Parathyroid adenoma (tissue), 2 donors: ENCODE data around the gene DNAH1.

Experiments used
- H2AFZ ChIP-seq: fragments of 300-600 bp; sonication (generic); one replicate; pipeline ENCODE4 v1.7.0; 2017; ENCODE audit warnings: antibody characterized with exemption, mild to moderate bottlenecking
- H3K27ac ChIP-seq: fragments of 300-600 bp; sonication (generic); one replicate; pipeline ENCODE4 v1.7.0; 2017
- H3K27me3 ChIP-seq: fragments of 300-600 bp; sonication (generic); one replicate; pipeline ENCODE4 v1.7.0; 2017; ENCODE audit warnings: low read length; ENCODE audit not compliant: control insufficient read depth, insufficient read depth
- H3K36me3 ChIP-seq: fragments of 300-600 bp; sonication (generic); one replicate; pipeline ENCODE4 v1.7.0; 2017; ENCODE audit warnings: low read length; ENCODE audit not compliant: control insufficient read depth, insufficient read depth
- H3K4me1 ChIP-seq: fragments of 300-600 bp; sonication (generic); one replicate; pipeline ENCODE4 v1.7.0; 2017; ENCODE audit warnings: control low read depth
- H3K4me2 ChIP-seq: fragments of 300-600 bp; sonication (generic); one replicate; pipeline ENCODE4 v1.7.0; 2017; ENCODE audit warnings: low read length
- H3K4me3 ChIP-seq: fragments of 300-600 bp; sonication (generic); one replicate; pipeline ENCODE4 v1.7.0; 2017; ENCODE audit warnings: low read depth, low read length
- H3K79me2 ChIP-seq: fragments of 300-600 bp; sonication (generic); one replicate; pipeline ENCODE4 v1.7.0; 2017; ENCODE audit warnings: control low read depth
- H3K9ac ChIP-seq: fragments of 300-600 bp; sonication (generic); one replicate; pipeline ENCODE4 v1.7.0; 2017; ENCODE audit warnings: mild to moderate bottlenecking
- H3K9me3 ChIP-seq: fragments of 300-600 bp; sonication (generic); one replicate; pipeline ENCODE4 v1.7.0; 2017; ENCODE audit warnings: low read length; ENCODE audit not compliant: control insufficient read depth
- CTCF ChIP-seq: fragments of 300-600 bp; sonication (generic); IDR thresholded peaks from one replicate; pipeline ENCODE4 v1.7.0; 2017; ENCODE audit warnings: antibody characterized with exemption, mild to moderate bottlenecking
- donor health status: primary hyperparathyroidism.

Gene DNAH1

GRCh38 chr3:52286777-52287110, 29.4 kb upstream of the DNAH1 start:
- no peaks in the 10 kb centered on the region for H3K79me2 ChIP-seq
- H3K27ac ChIP-seq: peak overlapping the region; percentile 100
- H3K4me3 ChIP-seq: peak overlapping the region; percentile 99
- H3K4me1 ChIP-seq: peaks cover 4% of the 10 kb centered on the region
- no peaks in the 10 kb centered on the region for H3K27me3 ChIP-seq
- H3K9me3 ChIP-seq: no peaks in the 10 kb centered on the region
- no peaks in the 10 kb centered on the region for H3K36me3 ChIP-seq
- H3K4me2 ChIP-seq: peak overlapping the region; percentile 83
- TF ChIP-seq CTCF: no peak
- H3K9ac ChIP-seq: no peak overlapping the region
- peak overlapping the region; percentile 100 for H2AFZ ChIP-seq

GRCh38 chr3:52288674-52289073, 27.4 kb upstream of the DNAH1 start:
- Histone ChIP-seq H3K9ac (no peak overlapping the region), H3K4me3 (peak overlapping the region; percentile 99), H3K27ac (no peak overlapping the region), H3K79me2 (no peaks in the 10 kb centered on the region), H3K4me1 (peaks cover 4% of the 10 kb centered on the region), H2AFZ (peak overlapping the region; percentile 100), H3K4me2 (peak overlapping the region; percentile 83), H3K27me3 (no peaks in the 10 kb centered on the region), H3K36me3 (no peaks in the 10 kb centered on the region), H3K9me3 (no peaks in the 10 kb centered on the region)
- TF ChIP-seq CTCF: no peak

GRCh38 chr3:52289338-52289746, 26.8 kb upstream of the DNAH1 start:
- Histone ChIP-seq H3K27me3 (no peaks in the 10 kb centered on the region), H3K9me3 (no peaks in the 10 kb centered on the region), H3K4me1 (peaks cover 4% of the 10 kb centered on the region), H3K27ac (no peak overlapping the region), H2AFZ (no peak overlapping the region), H3K79me2 (no peaks in the 10 kb centered on the region), H3K4me3 (no peak overlapping the region), H3K36me3 (no peaks in the 10 kb centered on the region), H3K9ac (no peak overlapping the region), H3K4me2 (no peak overlapping the region)
- TF ChIP-seq CTCF: no peak

- H3K4me3 ChIP-seq: no peak overlapping the region
- H3K4me2 ChIP-seq: no peak overlapping the region
- no peak overlapping the region for H2AFZ ChIP-seq
- H3K9ac ChIP-seq: no peak overlapping the region
- H3K79me2 ChIP-seq: no peaks in the 10 kb centered on the region
- H3K36me3 ChIP-seq: no peaks in the 10 kb centered on the region
- H3K4me1 ChIP-seq: peaks cover 4% of the 10 kb centered on the region
- no peaks in the 10 kb centered on the region for H3K27me3 ChIP-seq
- no peak for TF ChIP-seq CTCF
- H3K9me3 ChIP-seq: no peaks in the 10 kb centered on the region
- no peak overlapping the region for H3K27ac ChIP-seq
These were observed 26.1 kb upstream of the DNAH1 start for GRCh38 chr3:52289747-52290595.
